ENCODE measurements around the gene STUB1.

The STUB1 gene

DNA sequence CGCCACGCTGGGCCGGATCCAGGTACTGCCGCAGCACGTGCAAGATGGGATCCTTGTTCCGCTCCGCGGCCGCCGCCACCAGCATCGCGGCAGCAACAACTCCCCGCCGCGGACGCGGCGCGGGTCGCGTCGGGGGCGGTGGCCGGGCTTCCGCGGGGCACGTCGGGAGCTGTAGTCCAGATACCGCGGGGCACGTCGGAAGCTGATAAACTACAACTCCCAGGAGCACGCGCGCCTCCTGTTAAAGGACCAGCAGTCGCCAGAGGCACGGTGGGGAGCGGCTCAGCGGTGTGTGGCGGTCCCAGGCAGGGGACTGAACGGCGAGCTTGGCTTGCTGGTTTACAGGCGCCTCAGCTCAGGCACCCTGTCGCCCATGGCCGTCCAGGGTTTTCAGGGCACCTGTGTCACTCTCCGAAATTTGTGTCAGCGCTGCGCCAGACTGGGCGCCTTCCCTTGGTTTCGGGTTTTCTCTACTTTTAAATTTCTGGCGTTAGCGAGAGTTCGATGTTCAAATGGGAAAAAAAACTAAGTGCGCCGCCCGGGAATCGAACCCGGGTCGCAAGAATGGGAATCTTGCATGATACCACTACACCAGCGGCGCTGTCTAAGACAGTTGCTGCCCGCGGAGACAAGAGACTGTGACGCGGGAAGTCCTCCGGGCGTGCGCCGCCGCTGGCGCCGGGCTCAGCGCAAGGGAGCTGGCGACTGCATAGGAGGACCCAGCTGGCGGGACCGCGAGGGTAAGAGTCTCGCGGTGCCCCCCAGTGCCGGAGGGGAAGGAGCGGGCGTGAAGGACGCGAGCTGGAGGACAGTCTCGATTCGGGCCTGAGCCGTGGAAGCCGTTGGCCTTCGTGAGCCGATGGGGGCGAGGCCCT lies 43.8 kb upstream of the STUB1 start, which contains the start of gene METTL26:
TSS of gene METTL26 (minus strand) at position 100 of the 875 bp plus-strand sequence. CDS start at position 85, 15 bp downstream.
- peak; percentile 88 for ATAC-seq
- TF ChIP-seq RARB (CRISPR knock-in tag; IDR thresholded peaks at IDR 0.05) = 0 out of 2 replicates have a peak, but pooled peaks have one; percentile 26
- TF ChIP-seq OSR1 (CRISPR knock-in tag; IDR thresholded peaks at IDR 0.05) = no peak

DNA sequence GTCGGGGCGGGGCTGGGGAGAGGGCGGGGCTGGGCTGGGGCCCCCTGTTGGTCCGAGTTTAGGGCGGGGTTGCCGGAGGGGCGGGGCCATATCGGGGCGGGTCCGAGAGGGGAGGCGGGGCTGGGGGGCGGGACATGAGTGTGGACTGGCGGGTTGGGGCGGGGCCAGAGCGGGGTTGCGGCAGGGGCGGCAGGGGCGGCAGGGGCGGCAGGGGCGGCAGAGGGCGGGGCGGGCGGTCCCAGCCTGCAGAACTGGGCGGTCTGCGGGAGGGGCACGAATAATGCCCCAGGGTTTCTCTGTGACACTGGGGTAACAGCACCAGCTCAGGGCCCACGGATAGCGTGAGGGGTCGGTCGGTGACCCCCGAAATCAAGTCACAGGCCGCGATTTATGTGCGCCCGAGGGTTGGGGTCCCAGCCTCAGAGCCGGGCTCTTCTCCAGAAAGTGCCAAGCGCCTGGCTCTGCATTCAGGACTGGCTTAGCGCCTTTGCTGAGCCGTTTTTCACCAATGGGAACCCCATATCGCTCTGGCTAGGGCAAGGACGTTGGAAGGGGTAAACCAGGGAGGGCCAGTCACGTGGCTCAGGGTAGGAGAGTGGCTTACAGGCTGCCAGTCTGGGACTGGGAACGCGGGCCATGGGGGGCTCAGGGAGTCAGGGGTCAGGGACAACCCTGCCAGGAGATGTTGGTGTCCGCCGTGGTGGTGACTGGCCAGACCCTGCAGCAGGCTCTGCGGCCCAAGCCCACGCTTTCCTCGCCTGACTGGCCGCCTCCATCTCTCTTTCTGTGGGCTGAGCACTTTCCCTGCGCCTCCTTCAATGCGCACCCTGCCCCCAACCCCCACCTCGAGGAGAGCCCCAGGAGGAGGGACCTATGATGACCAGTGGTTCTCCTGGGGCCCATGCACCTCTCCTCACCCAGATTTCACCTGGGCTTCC lies 42.9 kb upstream of the STUB1 start:
- ATAC-seq = no peak
- TF ChIP-seq GLIS3 (CRISPR knock-in tag; IDR thresholded peaks at IDR 0.05) (no peak), SNAI2 (CRISPR knock-in tag; IDR thresholded peaks at IDR 0.05) (no peak), OSR1 (CRISPR knock-in tag; IDR thresholded peaks at IDR 0.05) (no peak), ZNF565 (CRISPR knock-in tag; conservative IDR thresholded peaks at IDR 0.05; ENCODE audit: low read depth) (no peak), ISL1 (CRISPR knock-in tag; IDR thresholded peaks at IDR 0.05) (no peak), ZC3H10 (CRISPR knock-in tag; IDR thresholded peaks at IDR 0.05) (no peak)

- ATAC-seq = no peak
- no peak for TF ChIP-seq ZFP30 (CRISPR knock-in tag; IDR thresholded peaks at IDR 0.05)
Measured at GRCh38 chr16:638034-638543, 42.1 kb upstream of the STUB1 start.

DNA sequence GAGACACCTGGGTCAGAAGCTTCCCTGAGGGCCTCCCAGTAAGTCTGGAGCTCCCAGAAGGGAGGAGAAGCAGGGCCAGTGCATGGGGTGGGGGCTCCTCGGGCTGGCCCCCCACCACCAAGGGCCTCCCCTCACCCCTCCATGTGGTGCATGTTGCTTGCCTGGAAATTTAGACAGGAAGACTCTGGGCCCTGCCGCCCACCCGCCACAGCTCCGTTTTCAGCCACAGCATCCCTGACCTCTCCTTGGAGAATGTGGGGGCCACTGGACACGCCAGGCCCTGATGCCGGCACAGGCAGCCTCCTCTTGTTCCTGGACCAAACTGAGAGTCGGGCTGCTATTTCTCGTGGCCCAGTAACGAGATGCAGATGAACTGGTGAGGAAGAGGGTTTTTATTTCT lies 41.4 kb upstream of the STUB1 start:
- TF ChIP-seq ZC3H10 (CRISPR knock-in tag; IDR thresholded peaks at IDR 0.05) (no peak), GLIS3 (CRISPR knock-in tag; IDR thresholded peaks at IDR 0.05) (no peak), ZNF8 (CRISPR knock-in tag; IDR thresholded peaks at IDR 0.05) (no peak), ZFP3 (CRISPR knock-in tag; IDR thresholded peaks at IDR 0.05) (no peak), ESRRG (CRISPR knock-in tag; IDR thresholded peaks at IDR 0.05) (no peak), SNAI2 (CRISPR knock-in tag; IDR thresholded peaks at IDR 0.05) (no peak), TSHZ2 (CRISPR knock-in tag; IDR thresholded peaks at IDR 0.05) (no peak), CSDC2 (CRISPR knock-in tag; IDR thresholded peaks at IDR 0.05) (no peak), TCF4 (CRISPR knock-in tag; IDR thresholded peaks at IDR 0.05; ENCODE audit: borderline replicate concordance) (no peak), ZNF565 (CRISPR knock-in tag; conservative IDR thresholded peaks at IDR 0.05; ENCODE audit: low read depth) (no peak), ZFP30 (CRISPR knock-in tag; IDR thresholded peaks at IDR 0.05) (no peak), ZNF70 (CRISPR knock-in tag; IDR thresholded peaks at IDR 0.05) (no peak), TOX (CRISPR knock-in tag; IDR thresholded peaks at IDR 0.05; ENCODE audit: borderline replicate concordance) (no peak), ISL1 (CRISPR knock-in tag; IDR thresholded peaks at IDR 0.05) (no peak), ARNTL (CRISPR knock-in tag; IDR thresholded peaks at IDR 0.05; ENCODE audit: borderline replicate concordance, low read depth) (no peak)
- TF ChIP-seq, protein P1, sequence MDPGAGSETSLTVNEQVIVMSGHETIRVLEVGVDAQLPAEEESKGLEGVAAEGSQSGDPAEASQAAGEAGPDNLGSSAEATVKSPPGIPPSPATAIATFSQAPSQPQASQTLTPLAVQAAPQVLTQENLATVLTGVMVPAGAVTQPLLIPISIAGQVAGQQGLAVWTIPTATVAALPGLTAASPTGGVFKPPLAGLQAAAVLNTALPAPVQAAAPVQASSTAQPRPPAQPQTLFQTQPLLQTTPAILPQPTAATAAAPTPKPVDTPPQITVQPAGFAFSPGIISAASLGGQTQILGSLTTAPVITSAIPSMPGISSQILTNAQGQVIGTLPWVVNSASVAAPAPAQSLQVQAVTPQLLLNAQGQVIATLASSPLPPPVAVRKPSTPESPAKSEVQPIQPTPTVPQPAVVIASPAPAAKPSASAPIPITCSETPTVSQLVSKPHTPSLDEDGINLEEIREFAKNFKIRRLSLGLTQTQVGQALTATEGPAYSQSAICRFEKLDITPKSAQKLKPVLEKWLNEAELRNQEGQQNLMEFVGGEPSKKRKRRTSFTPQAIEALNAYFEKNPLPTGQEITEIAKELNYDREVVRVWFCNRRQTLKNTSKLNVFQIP (CRISPR knock-in tag; IDR thresholded peaks at IDR 0.05; ENCODE audit: borderline replicate concordance, low read depth) = no peak
- TF ChIP-seq, protein P2, sequence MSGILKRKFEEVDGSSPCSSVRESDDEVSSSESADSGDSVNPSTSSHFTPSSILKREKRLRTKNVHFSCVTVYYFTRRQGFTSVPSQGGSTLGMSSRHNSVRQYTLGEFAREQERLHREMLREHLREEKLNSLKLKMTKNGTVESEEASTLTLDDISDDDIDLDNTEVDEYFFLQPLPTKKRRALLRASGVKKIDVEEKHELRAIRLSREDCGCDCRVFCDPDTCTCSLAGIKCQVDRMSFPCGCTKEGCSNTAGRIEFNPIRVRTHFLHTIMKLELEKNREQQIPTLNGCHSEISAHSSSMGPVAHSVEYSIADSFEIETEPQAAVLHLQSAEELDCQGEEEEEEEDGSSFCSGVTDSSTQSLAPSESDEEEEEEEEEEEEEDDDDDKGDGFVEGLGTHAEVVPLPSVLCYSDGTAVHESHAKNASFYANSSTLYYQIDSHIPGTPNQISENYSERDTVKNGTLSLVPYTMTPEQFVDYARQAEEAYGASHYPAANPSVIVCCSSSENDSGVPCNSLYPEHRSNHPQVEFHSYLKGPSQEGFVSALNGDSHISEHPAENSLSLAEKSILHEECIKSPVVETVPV (CRISPR knock-in tag; IDR thresholded peaks at IDR 0.05) = no peak
- TF ChIP-seq, protein P3, sequence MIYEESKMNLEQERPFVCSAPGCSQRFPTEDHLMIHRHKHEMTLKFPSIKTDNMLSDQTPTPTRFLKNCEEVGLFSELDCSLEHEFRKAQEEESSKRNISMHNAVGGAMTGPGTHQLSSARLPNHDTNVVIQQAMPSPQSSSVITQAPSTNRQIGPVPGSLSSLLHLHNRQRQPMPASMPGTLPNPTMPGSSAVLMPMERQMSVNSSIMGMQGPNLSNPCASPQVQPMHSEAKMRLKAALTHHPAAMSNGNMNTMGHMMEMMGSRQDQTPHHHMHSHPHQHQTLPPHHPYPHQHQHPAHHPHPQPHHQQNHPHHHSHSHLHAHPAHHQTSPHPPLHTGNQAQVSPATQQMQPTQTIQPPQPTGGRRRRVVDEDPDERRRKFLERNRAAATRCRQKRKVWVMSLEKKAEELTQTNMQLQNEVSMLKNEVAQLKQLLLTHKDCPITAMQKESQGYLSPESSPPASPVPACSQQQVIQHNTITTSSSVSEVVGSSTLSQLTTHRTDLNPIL (CRISPR knock-in tag; IDR thresholded peaks at IDR 0.05; ENCODE audit: low read depth) = no peak
- TF ChIP-seq, protein P4, sequence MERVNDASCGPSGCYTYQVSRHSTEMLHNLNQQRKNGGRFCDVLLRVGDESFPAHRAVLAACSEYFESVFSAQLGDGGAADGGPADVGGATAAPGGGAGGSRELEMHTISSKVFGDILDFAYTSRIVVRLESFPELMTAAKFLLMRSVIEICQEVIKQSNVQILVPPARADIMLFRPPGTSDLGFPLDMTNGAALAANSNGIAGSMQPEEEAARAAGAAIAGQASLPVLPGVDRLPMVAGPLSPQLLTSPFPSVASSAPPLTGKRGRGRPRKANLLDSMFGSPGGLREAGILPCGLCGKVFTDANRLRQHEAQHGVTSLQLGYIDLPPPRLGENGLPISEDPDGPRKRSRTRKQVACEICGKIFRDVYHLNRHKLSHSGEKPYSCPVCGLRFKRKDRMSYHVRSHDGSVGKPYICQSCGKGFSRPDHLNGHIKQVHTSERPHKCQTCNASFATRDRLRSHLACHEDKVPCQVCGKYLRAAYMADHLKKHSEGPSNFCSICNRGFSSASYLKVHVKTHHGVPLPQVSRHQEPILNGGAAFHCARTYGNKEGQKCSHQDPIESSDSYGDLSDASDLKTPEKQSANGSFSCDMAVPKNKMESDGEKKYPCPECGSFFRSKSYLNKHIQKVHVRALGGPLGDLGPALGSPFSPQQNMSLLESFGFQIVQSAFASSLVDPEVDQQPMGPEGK (CRISPR knock-in tag; IDR thresholded peaks at IDR 0.05; ENCODE audit: borderline replicate concordance) = no peak
- ATAC-seq = no peak

Measured in SK-N-SH treated with all-trans-retinoic acid at 6 μM for 48 hours (cell line).